Large intestine (tissue), 3 donors: ENCODE results near the gene DAZAP1. TPM values are rescaled to one million over a fixed set of nuclear protein-coding genes. Genes with fewer than 3 reads are reported as not detected.

Source experiments
- DNase-seq, 2 donors: peaks; one replicate each; pipeline versions ENCODE4 v3.0.0 to v3.0.0-alpha.2; 2013
- H3K27ac ChIP-seq: one replicate; pipeline ENCODE4 v1.5.1; 2013; ENCODE audit warnings: low read length
- H3K27me3 ChIP-seq: 2 replicates; pipeline ENCODE4 v1.6.1; 2013; ENCODE audit warnings: low read length; ENCODE audit not compliant: control insufficient read depth, insufficient read depth
- H3K36me3 ChIP-seq: 2 replicates; pipeline ENCODE4 v1.6.1; 2013; ENCODE audit warnings: low read length; ENCODE audit not compliant: control insufficient read depth, insufficient read depth
- H3K4me1 ChIP-seq: one replicate; pipeline ENCODE4 v1.6.1; 2013; ENCODE audit warnings: low read length; ENCODE audit not compliant: control insufficient read depth, insufficient read depth
- H3K4me3 ChIP-seq: one replicate; pipeline ENCODE4 v1.5.1; 2013; ENCODE audit warnings: low read length
- H3K9me3 ChIP-seq: one replicate; pipeline ENCODE4 v1.6.1; 2013; ENCODE audit warnings: mild to moderate bottlenecking, low read depth, low read length, moderate library complexity; ENCODE audit not compliant: control insufficient read depth
- WGBS: methylation state at CpG from one replicate; pipeline ENCODE4 v1.1.5; 2013; ENCODE audit warnings: low lambda C conversion rate; ENCODE audit not compliant: insufficient coverage; 5-methylcytosine and 5-hydroxymethylcytosine counted together
- polyA plus RNA-seq: library from polyadenylated mRNA; unstranded; fragments of 120-200 nt; gene quantifications from one replicate; pipeline ENCODE4 v1.2.1, GENCODE V29; 2013

DAZAP1 gene
- polyA plus RNA-seq, 1 donor, result 97.8 TPM

DNA sequence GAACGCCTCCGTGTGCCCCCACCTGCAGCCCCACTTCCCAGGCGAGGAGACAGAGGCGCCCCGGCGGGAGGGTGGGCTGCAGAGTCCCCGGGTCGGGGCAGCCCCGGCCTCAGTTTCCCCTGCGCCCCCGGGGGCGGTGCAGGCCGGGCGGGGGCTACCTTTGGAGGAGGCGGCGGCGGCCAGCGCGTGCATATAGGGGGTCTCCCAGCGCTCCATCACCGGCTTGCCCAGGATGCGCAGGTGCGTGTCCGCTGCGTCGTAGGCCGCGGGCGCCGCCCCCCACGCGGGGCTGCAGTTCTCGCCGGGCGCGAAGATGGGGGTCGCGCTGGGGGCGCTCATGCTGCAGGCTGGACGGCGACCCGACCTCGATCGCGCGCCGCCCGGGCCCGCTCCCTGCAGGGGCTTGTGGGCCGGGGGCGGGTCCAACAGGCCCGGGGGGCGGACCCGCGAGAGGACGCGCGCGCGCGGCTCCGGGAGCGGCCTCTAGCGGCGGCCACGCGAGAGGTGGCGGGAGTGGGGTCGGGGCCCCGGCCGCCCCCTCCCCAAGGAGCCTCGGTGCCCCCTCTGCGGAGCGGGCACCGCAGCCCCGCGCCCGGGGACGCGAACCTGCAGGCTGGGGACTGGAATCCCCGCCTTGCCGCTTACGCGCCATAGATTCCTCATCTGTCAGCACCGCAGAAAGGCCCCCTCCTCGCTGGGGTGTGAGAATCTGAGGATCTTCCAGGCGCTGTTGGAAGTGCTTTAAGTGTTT, 6.1 kb upstream of the DAZAP1 start, which contains the start of gene GAMT:
GAMT (minus strand) TSS at position 405 of the 751 bp plus-strand sequence; CDS start at position 339, 66 bp downstream.
- WGBS, result no CpG with 5 or more reads among the region's 87 CpGs
- Histone ChIP-seq H3K27ac (no peak within 1 kb of the TSS), H3K4me1 (peaks cover 20% of the 10 kb centered on the region), H3K4me3 (peak within 1 kb of the TSS; percentile 56), H3K36me3 (no peaks in the 10 kb centered on the region), H3K9me3 (no peaks in the 10 kb centered on the region), H3K27me3 (no peaks in the 10 kb centered on the region)
- DNase-seq, result peak in 1 of 2 donors; percentile 44

DNA sequence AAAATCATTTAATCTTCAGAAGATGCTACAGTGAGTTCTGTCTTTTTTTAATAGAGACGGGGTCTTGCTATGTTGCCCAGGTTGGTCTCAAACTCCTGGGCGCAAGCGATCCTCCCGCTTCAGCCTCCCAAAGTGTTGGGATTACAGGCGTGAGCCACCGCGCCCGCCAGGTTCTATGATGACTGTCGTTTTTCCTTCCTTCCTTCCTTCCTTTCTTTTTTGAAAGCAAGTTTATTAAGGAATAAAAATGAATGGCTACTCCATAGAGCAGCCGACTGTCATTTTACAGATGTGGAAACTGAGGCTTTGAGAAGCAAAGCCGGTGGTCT, 5.5 kb upstream of the DAZAP1 start:
- no peak for DNase-seq
- Histone ChIP-seq H3K9me3 (no peaks in the 10 kb centered on the region), H3K27ac (no peak overlapping the region), H3K36me3 (no peaks in the 10 kb centered on the region), H3K27me3 (no peaks in the 10 kb centered on the region), H3K4me1 (peaks cover 23% of the 10 kb centered on the region), H3K4me3 (peak overlapping the region; percentile 23)
- WGBS, result 83% methylated on average over 1 of the region's 11 CpGs

DNA sequence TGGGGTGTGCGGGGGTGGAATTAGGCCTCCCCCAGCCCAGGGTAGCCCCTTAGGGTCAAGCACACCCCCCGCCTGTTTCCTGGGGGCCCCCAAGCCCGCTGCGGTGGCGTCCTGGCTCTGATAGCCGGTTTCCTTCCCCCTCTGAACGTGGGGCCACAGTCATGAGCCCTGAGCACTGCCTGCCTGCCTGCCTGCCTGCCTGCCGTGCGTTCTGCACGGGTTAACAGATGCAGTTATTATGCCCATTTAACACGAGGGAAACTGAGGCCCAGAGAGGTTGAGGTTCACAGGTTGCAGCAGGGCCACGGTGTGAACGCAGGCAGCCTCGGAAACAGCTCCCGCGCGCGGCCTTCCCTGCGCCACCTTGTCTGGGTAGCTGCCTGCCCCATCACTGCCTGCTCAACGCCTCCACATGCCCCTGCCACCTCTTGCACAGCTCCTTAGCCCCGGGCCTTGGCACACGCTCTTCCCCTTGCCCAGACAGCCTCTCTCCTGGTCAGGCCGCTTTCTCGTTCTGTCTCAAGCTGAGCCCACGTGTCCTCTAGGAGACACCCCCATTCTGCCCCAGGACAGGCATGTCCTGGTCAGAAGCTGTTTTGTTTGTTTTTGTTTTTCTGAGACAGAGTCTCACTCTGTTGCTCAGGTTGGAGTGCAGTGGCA, 4.8 kb upstream of the DAZAP1 start:
- no peak overlapping the region for H3K27ac ChIP-seq
- no CpG with 5 or more reads among the region's 25 CpGs for WGBS
- H3K4me1 ChIP-seq, result peaks cover 23% of the 10 kb centered on the region
- no peaks in the 10 kb centered on the region for H3K36me3 ChIP-seq
- H3K27me3 ChIP-seq, result no peaks in the 10 kb centered on the region
- no peak for DNase-seq
- H3K9me3 ChIP-seq, result no peaks in the 10 kb centered on the region
- no peak overlapping the region for H3K4me3 ChIP-seq

- no peaks in the 10 kb centered on the region for H3K27me3 ChIP-seq
- H3K36me3 ChIP-seq, result peaks cover 28% of the 10 kb centered on the region
- peak overlapping the region; percentile 58 for H3K4me3 ChIP-seq
- H3K27ac ChIP-seq, result peak overlapping the region; percentile 69
- DNase-seq, result peak; percentile 99 to 100
- H3K9me3 ChIP-seq, result no peaks in the 10 kb centered on the region
- H3K4me1 ChIP-seq, result peaks cover 45% of the 10 kb centered on the region
- no CpG with 5 or more reads among the region's 72 CpGs for WGBS
Measured at GRCh38 chr19:1406774-1407527, 435 bp upstream of the DAZAP1 start.

DNA sequence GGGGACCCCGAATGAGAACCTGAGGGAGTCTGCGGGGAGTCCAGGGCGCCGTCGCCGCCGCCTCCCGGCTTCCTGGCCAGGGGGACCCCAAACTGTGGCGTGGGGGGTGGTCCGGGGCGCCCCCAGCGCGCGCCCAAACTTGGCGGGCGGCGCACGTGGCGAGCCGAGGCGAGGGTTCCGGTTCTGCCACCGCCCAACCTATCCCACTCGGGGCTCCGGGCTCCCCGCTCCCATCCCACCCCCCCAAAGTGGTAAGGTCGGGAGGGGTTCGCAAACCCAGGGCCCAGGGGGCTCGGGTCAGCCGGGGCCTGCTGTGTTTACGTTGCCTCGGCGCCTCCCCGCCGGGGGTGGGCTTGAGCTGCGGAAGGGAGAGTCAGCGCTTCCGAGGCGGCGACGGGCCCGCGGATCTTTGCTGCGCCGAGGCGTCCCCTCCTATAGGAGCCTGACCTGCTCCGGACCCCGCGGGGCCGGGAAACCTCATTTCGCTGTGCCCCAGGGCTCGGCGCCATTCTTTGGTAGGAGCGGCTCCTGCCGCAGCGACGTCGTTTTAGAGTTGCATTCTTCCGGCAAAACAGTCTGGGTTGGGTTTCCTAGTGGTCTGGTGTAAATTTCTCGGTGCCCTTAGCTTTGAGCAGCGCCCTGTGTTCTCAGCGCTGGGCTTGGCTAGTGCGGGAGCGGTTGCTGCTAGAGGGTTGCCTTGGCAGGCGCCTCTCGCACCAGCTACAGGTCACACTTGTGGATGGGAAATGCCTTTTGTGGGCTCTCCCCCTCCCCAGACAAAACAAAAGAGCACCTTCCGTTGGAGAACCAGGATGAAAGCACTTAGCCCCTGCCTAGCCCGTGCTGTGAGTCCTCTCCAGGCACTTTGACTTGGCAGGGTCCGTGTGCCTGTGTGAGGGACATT, 1.2 kb downstream of the DAZAP1 start:
- Histone ChIP-seq H3K9me3 (no peaks in the 10 kb centered on the region), H3K27me3 (no peaks in the 10 kb centered on the region), H3K4me1 (peaks cover 37% of the 10 kb centered on the region), H3K36me3 (peaks cover 42% of the 10 kb centered on the region), H3K4me3 (peak overlapping the region; percentile 97), H3K27ac (peak overlapping the region; percentile 94)
- WGBS, result no CpG with 5 or more reads among the region's 69 CpGs
- peak in 1 of 2 donors; percentile 58 for DNase-seq

DNA sequence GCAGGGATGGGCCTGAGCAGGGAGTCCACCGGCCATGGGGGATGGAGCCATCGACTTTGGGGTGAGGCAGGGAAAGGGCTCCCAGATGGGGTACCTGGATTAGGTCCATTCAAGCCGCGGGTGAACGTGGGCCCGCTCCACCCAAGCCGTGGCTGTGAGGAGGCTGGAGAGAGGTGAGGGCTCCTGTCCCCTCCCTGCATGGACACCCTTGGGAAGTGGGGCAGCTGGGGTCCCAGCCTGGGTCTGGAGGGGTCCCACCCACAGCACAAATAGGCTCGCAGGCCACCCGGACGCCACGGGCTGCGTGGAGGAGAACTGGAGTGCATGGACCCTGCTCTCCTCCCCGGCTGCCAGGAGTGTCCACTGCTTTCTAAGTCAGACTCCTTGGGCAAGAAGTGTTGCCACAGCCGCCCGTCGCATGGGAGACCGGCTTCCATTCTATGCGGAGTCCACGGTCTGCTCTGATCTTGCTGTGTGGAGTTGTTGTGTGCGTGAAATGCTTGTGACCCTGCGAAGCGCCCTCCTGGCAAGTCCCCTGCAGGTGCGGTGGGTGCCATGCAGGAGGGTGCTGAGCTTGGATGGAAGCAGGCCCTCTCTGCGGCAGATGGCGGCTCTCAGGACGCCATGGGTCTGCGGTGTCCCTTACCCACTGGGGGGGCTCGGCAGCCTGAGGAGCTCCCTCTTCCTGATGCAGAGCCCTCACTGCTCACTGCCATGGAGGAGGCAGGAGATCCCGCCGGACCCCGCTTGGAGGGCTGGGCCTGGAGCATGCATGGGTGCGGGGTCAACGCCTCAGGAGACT, 2.0 kb downstream of the DAZAP1 start:
- Histone ChIP-seq H3K36me3 (peaks cover 46% of the 10 kb centered on the region), H3K4me3 (peak overlapping the region; percentile 97)
- WGBS, result no CpG with 5 or more reads among the region's 33 CpGs

DNA sequence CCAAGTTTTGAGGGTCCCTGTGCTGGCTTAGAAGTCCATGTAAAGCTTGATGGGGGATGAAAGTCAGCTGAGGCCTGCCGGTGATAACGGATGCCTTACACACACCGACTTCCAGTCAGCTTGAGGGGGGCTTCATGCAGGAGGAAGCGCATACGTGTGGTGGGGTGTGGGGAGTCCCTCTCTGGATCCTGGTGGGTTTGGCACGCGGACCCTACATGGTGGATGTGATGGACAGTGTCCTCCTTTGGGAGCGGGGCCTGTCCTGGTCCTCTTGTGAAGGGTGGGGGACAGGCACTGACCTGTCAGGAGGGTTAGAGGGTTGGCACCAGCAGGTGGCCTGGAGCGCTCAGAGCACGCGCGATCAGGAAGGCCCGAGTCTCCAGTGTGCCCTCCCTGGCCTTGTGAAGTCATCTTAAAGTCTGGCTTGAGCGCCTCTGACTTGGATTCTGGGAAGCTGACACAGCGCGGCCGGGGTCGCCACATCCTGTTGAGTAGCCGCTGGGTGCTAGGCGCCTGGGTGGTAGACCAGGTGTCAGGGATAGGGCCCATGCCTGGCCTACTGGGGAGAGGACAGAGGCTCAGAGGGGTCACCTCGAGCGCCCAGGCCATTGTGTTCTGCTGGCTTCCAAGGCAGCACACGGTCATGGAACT, 2.9 kb downstream of the DAZAP1 start:
- WGBS, result no CpG with 5 or more reads among the region's 23 CpGs
- Histone ChIP-seq H3K9me3 (no peaks in the 10 kb centered on the region), H3K4me3 (no peak overlapping the region), H3K4me1 (peaks cover 43% of the 10 kb centered on the region), H3K36me3 (peaks cover 46% of the 10 kb centered on the region), H3K27me3 (no peaks in the 10 kb centered on the region), H3K27ac (no peak overlapping the region)
- no peak for DNase-seq

More for the DNA sequence above, 2.0 kb downstream of the DAZAP1 start:
- DNase-seq, result no peak
- Histone ChIP-seq H3K27ac (peak overlapping the region; percentile 94), H3K9me3 (no peaks in the 10 kb centered on the region), H3K4me1 (peaks cover 37% of the 10 kb centered on the region), H3K27me3 (no peaks in the 10 kb centered on the region)

- no peaks in the 10 kb centered on the region for H3K9me3 ChIP-seq
- no peaks in the 10 kb centered on the region for H3K27me3 ChIP-seq
- peaks cover 48% of the 10 kb centered on the region for H3K4me1 ChIP-seq
- H3K27ac ChIP-seq, result no peak overlapping the region
- WGBS, result no CpG with 5 or more reads among the region's 9 CpGs
- no peak for DNase-seq
- peaks cover 46% of the 10 kb centered on the region for H3K36me3 ChIP-seq
- H3K4me3 ChIP-seq, result no peak overlapping the region
Measured at GRCh38 chr19:1410789-1411188, 3.4 kb downstream of the DAZAP1 start.
